Transverse colon (tissue), 4 donors: Measurements from ENCODE around the gene MAPK1.

Experiments
- CTCF ChIP-seq, 5 experiments: fragments of 200-600 bp in 3 of 5; fragments of 450-650 bp in 2 of 5; sonication (generic) in 3 of 5; IDR thresholded peaks; 1 replicate in 2 of 5; 2 replicates in 3 of 5; pipeline ENCODE4 v1.5.1; 2016 to 2017; ENCODE audit warnings: antibody characterized with exemption in 5 of 5, inconsistent platforms in 3 of 5, mild to moderate bottlenecking in 2 of 5, moderate library complexity in 1 of 5
- EP300 ChIP-seq: sonication (generic); formaldehyde crosslinking; IDR thresholded peaks from one replicate; pipeline ENCODE4 v1.6.1; 2017; ENCODE audit warnings: antibody characterized with exemption, low read depth
- POLR2AphosphoS5 ChIP-seq, 3 donors: sonication (generic); formaldehyde crosslinking; IDR thresholded peaks; one replicate each; pipeline ENCODE4 v1.6.1; 2016; ENCODE audit warnings: antibody characterized with exemption in 3 of 3

- no peak for TF ChIP-seq CTCF (IDR thresholded peaks at IDR 0.05)
- TF ChIP-seq EP300: no peak
- TF ChIP-seq POLR2AphosphoS5 (IDR thresholded peaks at IDR 0.05): no peak
Measured at GRCh38 chr22:21855676-21856075, 11.8 kb downstream of the MAPK1 start.
